HepG2 (cell line): ENCODE data around the gene ZBTB46. TPM values are rescaled to one million over a fixed set of nuclear protein-coding genes. Genes with fewer than 3 reads are reported as not detected.
A peak's percentile ranks its signal among the peaks of the same experiment; 100 is the strongest.

Source experiments
- ARID2 ChIP-seq: sonication (generic); formaldehyde crosslinking; IDR thresholded peaks from 2 replicates; pipeline ENCODE4 v1.8.1; 2022; ENCODE audit warnings: mild to moderate bottlenecking, missing genetic modification reagents, borderline replicate concordance
- CEBPG ChIP-seq: IDR thresholded peaks from 2 replicates; pipeline ENCODE4 v1.6.1; 2016
- CREM ChIP-seq, 2 experiments: sonication (generic) in 1 of 2; formaldehyde crosslinking in 1 of 2; IDR thresholded peaks; 2 replicates each; pipeline versions ENCODE4 v1.4.0 to v1.6.1; 2016 to 2020; ENCODE audit warnings: antibody characterized with exemption in 1 of 2, mild to moderate bottlenecking in 1 of 2, missing genetic modification reagents in 1 of 2
- ELF1 ChIP-seq: sonication (generic); formaldehyde crosslinking; IDR thresholded peaks from 2 replicates; pipeline ENCODE4 v1.4.0; 2020; ENCODE audit warnings: missing genetic modification reagents
- FOXJ3 ChIP-seq: sonication (generic); formaldehyde crosslinking; IDR thresholded peaks from 2 replicates; pipeline ENCODE4 v1.4.0; 2020; ENCODE audit warnings: missing genetic modification reagents, mild to moderate bottlenecking, borderline replicate concordance
- FOXK1 ChIP-seq: sonication (generic); formaldehyde crosslinking; IDR thresholded peaks from 2 replicates; pipeline ENCODE4 v1.4.0; 2020; ENCODE audit warnings: low read depth, missing genetic modification reagents, borderline replicate concordance
- HMGXB3 ChIP-seq: sonication (generic); formaldehyde crosslinking; IDR thresholded peaks from 2 replicates; pipeline ENCODE4 v1.4.0; 2020; ENCODE audit warnings: missing genetic modification reagents, borderline replicate concordance
- KAT8 ChIP-seq: IDR thresholded peaks from 2 replicates; pipeline ENCODE4 v1.6.1; 2016; ENCODE audit warnings: missing genetic modification reagents, missing compliant biosample characterization
- NFIC ChIP-seq: IDR thresholded peaks from 2 replicates; pipeline ENCODE4 v1.6.1; 2012; ENCODE audit warnings: mild to moderate bottlenecking, low read length, inconsistent platforms
- PRPF4 ChIP-seq: fragments of 200-400 bp; formaldehyde crosslinking; IDR thresholded peaks from 2 replicates; pipeline ENCODE4 v1.6.1; 2016; ENCODE audit warnings: low read length, low read depth; ENCODE audit not compliant: poor library complexity, severe bottlenecking
- ZNF234 ChIP-seq: sonication (generic); formaldehyde crosslinking; conservative IDR thresholded peaks from 2 replicates; pipeline ENCODE4 v1.5.1; 2020; ENCODE audit warnings: mild to moderate bottlenecking, missing genetic modification reagents
- ZNF260 ChIP-seq: sonication (generic); formaldehyde crosslinking; IDR thresholded peaks from 2 replicates; pipeline ENCODE4 v1.4.0; 2020; ENCODE audit warnings: missing genetic modification reagents, low read depth, mild to moderate bottlenecking, borderline replicate concordance
- ZNF446 ChIP-seq: sonication (generic); formaldehyde crosslinking; IDR thresholded peaks from 2 replicates; pipeline ENCODE4 v1.5.0; 2020; ENCODE audit warnings: mild to moderate bottlenecking, missing genetic modification reagents
- ZNF556 ChIP-seq: sonication (generic); formaldehyde crosslinking; IDR thresholded peaks from 2 replicates; pipeline ENCODE4 v1.4.0; 2020; ENCODE audit warnings: mild to moderate bottlenecking, missing genetic modification reagents, borderline replicate concordance
- ZNF770 ChIP-seq: sonication (generic); formaldehyde crosslinking; IDR thresholded peaks from 2 replicates; pipeline ENCODE4 v1.5.0; 2020; ENCODE audit warnings: mild to moderate bottlenecking, missing genetic modification reagents
- ZNF782 ChIP-seq: sonication (generic); formaldehyde crosslinking; IDR thresholded peaks from 2 replicates; pipeline ENCODE4 v1.4.0; 2020; ENCODE audit warnings: missing genetic modification reagents, mild to moderate bottlenecking, borderline replicate concordance
- ZSCAN25 ChIP-seq: sonication (generic); formaldehyde crosslinking; IDR thresholded peaks from 2 replicates; pipeline ENCODE4 v1.8.0; 2022; ENCODE audit warnings: mild to moderate bottlenecking, missing genetic modification reagents
- ZSCAN9 ChIP-seq: IDR thresholded peaks from 2 replicates; pipeline ENCODE4 v1.6.1; 2016; ENCODE audit warnings: borderline replicate concordance
- polyA plus RNA-seq, 8 experiments: library from polyadenylated mRNA; depleted of rRNA in 3 of 8; stranded (reverse) in 7 of 8; unstranded in 1 of 8; fragments of >200 nt; fragmentation: Illumina TruSeq in 4 of 8; extraction: Trizol in 4 of 8; gene quantifications; 2 replicates each; pipeline versions ENCODE4 v1.2.1 to v1.2.3, GENCODE V29; 2011 to 2016; ENCODE audit warnings: low read depth in 4 of 8, missing spikeins in 1 of 8, mixed read lengths in 1 of 8; ENCODE audit not compliant: insufficient read depth in 1 of 8
- total RNA-seq, 5 experiments: library from RNA; depleted of rRNA; stranded (reverse); fragments of >200 nt; fragmentation: Illumina TruSeq; extraction: Trizol; gene quantifications; 2 replicates each; pipeline ENCODE4 v1.2.3, GENCODE V29; 2016; ENCODE audit warnings: low read depth in 1 of 5
- TF ChIP-seq, protein P1 (sequence below): sonication (generic); formaldehyde crosslinking; IDR thresholded peaks from 2 replicates; pipeline ENCODE4 v1.4.0; 2020; ENCODE audit warnings: mild to moderate bottlenecking, missing genetic modification reagents

The ZBTB46 gene
- total and polyA plus RNA-seq, 2 of the 13 experiments (the other 11 are each of a cell fraction or from before 2014, with no cell fraction given) = 1.6 to 13.5 TPM

GRCh38 chr20:63740627-63741353, 90.3 kb downstream of the ZBTB46 start (continued):
- TF ChIP-seq ZNF234 (CRISPR knock-in tag) (peak; percentile 97), ZNF446 (CRISPR knock-in tag) (no peak; the same call in 1 of the 2 replicates), HMGXB3 (CRISPR knock-in tag) (peak; percentile 89), ZSCAN25 (CRISPR knock-in tag) (peak; percentile 91; the same call in 1 of the 2 replicates), ZSCAN9 (CRISPR knock-in tag) (peak; percentile 95; the same call in 1 of the 2 replicates), ZNF782 (peak; percentile 89; the same call in 1 of the 2 replicates), NFIC (0 out of 2 replicates have a peak, but pooled peaks have one; percentile 50), CREM (IDR thresholded peaks at IDR 0.05) (peak; percentile 59; the same call in 1 of the 2 replicates), CREM (CRISPR knock-in tag; IDR thresholded peaks at IDR 0.05) (no peak), ZNF770 (peak; percentile 50; the same call in 1 of the 2 replicates), KAT8 (peak; percentile 90), FOXK1 (CRISPR knock-in tag) (peak; percentile 97), ELF1 (CRISPR knock-in tag) (peak; percentile 79), CEBPG (peak; percentile 100), ZNF260 (no peak), FOXJ3 (CRISPR knock-in tag) (peak; percentile 86; the same call in 1 of the 2 replicates), ZNF556 (CRISPR knock-in tag) (peak; percentile 98), ARID2 (CRISPR knock-in tag) (peak; percentile 56), PRPF4 (no peak)
- TF ChIP-seq, protein P1, sequence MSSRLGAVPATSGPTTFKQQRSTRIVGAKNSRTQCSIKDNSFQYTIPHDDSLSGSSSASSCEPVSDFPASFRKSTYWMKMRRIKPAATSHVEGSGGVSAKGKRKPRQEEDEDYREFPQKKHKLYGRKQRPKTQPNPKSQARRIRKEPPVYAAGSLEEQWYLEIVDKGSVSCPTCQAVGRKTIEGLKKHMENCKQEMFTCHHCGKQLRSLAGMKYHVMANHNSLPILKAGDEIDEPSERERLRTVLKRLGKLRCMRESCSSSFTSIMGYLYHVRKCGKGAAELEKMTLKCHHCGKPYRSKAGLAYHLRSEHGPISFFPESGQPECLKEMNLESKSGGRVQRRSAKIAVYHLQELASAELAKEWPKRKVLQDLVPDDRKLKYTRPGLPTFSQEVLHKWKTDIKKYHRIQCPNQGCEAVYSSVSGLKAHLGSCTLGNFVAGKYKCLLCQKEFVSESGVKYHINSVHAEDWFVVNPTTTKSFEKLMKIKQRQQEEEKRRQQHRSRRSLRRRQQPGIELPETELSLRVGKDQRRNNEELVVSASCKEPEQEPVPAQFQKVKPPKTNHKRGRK (CRISPR knock-in tag) = 0 out of 2 replicates have a peak, but pooled peaks have one; percentile 16
